Activated CD4-positive, alpha-beta T cell treated with anti-CD3 and anti-CD28 coated beads for 36 hours (primary cell): ENCODE data around the gene PAPOLA. TPM values are rescaled to one million over a fixed set of nuclear protein-coding genes. Genes with fewer than 3 reads are reported as not detected.

ENCODE experiments used
- ATAC-seq: fragments of 200-7000 bp; cut with Tn5 transposase; one replicate; pipeline ENCODE4 v1.10.0; 2021; ENCODE audit warnings: mild to moderate bottlenecking, moderate library complexity
- CTCF ChIA-PET: fragments of 350-600 bp; sonication (Branson Sonifier 250); formaldehyde crosslinking; loops from one replicate; lab custom pipeline; 2021; ENCODE audit warnings: antibody characterized with exemption; lab: Charles Lee
- POLR2A ChIA-PET: fragments of 350-600 bp; sonication (Branson Sonifier 250); formaldehyde crosslinking; loops from one replicate; lab custom pipeline; 2021; ENCODE audit warnings: antibody characterized with exemption, inconsistent platforms; lab: Charles Lee
- DNase-seq: peaks from one replicate; pipeline ENCODE4 v3.0.0-alpha.2; 2020
- H3K27ac Mint-ChIP-seq: one replicate; pipeline ENCODE4 v1.8.0; 2021; ENCODE audit warnings: mixed read lengths
- H3K27me3 Mint-ChIP-seq: one replicate; pipeline ENCODE4 v1.8.0; 2021; ENCODE audit warnings: mixed read lengths
- H3K36me3 Mint-ChIP-seq: one replicate; pipeline ENCODE4 v1.8.0; 2021; ENCODE audit warnings: low read depth, mixed read lengths
- H3K4me1 Mint-ChIP-seq: one replicate; pipeline ENCODE4 v1.8.0; 2021; ENCODE audit warnings: mixed read lengths
- H3K4me3 Mint-ChIP-seq: one replicate; pipeline ENCODE4 v1.8.0; 2021; ENCODE audit warnings: mild to moderate bottlenecking, moderate library complexity, mixed read lengths
- H3K9me3 Mint-ChIP-seq: one replicate; pipeline ENCODE4 v1.8.0; 2021; ENCODE audit warnings: low read depth, mixed read lengths
- intact Hi-C, 2 experiments: fragments of 100-400 bp; cut with DNase I in 1 of 2; cut with micrococcal nuclease in 1 of 2; formaldehyde crosslinking; loops; one replicate each; pipeline versions ENCODE4 v1.14.2 to v1.15.1; 2022 to 2024; cut with DNase I, micrococcal nuclease
- total RNA-seq, 2 experiments: library from RNA; stranded (reverse); gene quantifications; one replicate each; pipeline ENCODE4 v1.2.3, GENCODE V29; 2021

Gene PAPOLA
- total RNA-seq, 2 experiments from 2014 or later = 190 to 205 TPM

GRCh38 chr14:96516351-96516750 lies 14.2 kb downstream of the PAPOLA start:
- peaks cover 57% of the 10 kb centered on the region for H3K4me1 Mint-ChIP-seq
- H3K9me3 Mint-ChIP-seq = no peaks in the 10 kb centered on the region
- ChIA-PET CTCF (interaction anchor here (1.2 to 2.2 kb wide), 3 partner anchors 9 to 11 kb away, joined by 3 to 9 read pairs (median 5); no protein-coding TSS in a partner anchor), POLR2A (no interaction called here)
- no peak for DNase-seq
- ATAC-seq = no peak
- H3K27ac Mint-ChIP-seq = no peak overlapping the region
- H3K4me3 Mint-ChIP-seq = no peak overlapping the region
- no peaks in the 10 kb centered on the region for H3K27me3 Mint-ChIP-seq
- H3K36me3 Mint-ChIP-seq = peaks cover 8% of the 10 kb centered on the region
- intact Hi-C loops = no loop called here

- H3K4me1 Mint-ChIP-seq = peaks cover 30% of the 10 kb centered on the region
- H3K27ac Mint-ChIP-seq = no peak overlapping the region
- H3K9me3 Mint-ChIP-seq = no peaks in the 10 kb centered on the region
- DNase-seq (no peak), ATAC-seq (no peak)
- H3K36me3 Mint-ChIP-seq = peaks cover 21% of the 10 kb centered on the region
- no peak overlapping the region for H3K4me3 Mint-ChIP-seq
- intact Hi-C loops = no loop called here
- CTCF ChIA-PET = no interaction called here
- POLR2A ChIA-PET = no interaction called here
- H3K27me3 Mint-ChIP-seq = no peaks in the 10 kb centered on the region
These were observed 17.8 kb downstream of the PAPOLA start for GRCh38 chr14:96519970-96520369.

- Mint-ChIP-seq H3K27ac (no peak overlapping the region), H3K36me3 (peaks cover 37% of the 10 kb centered on the region), H3K4me3 (no peak overlapping the region), H3K9me3 (no peaks in the 10 kb centered on the region), H3K4me1 (no peaks in the 10 kb centered on the region), H3K27me3 (no peaks in the 10 kb centered on the region)
- DNase-seq (no peak), ATAC-seq (no peak)
- intact Hi-C loops = no loop called here
- ChIA-PET POLR2A (no interaction called here), CTCF (interaction anchor here (0.5 to 1.6 kb wide), 6 partner anchors 9 to 327 kb away, joined by 3 to 4 read pairs (median 4); no protein-coding TSS in a partner anchor)
These were observed 23.3 kb downstream of the PAPOLA start for GRCh38 chr14:96525452-96525851.

GRCh38 chr14:96532632-96533031 lies 30.4 kb downstream of the PAPOLA start:
- H3K4me1 Mint-ChIP-seq = peaks cover 3% of the 10 kb centered on the region
- H3K4me3 Mint-ChIP-seq = no peak overlapping the region
- H3K27ac Mint-ChIP-seq = no peak overlapping the region
- no peaks in the 10 kb centered on the region for H3K9me3 Mint-ChIP-seq
- no peaks in the 10 kb centered on the region for H3K27me3 Mint-ChIP-seq
- ChIA-PET CTCF (interaction anchor here (0.8 to 1.0 kb wide), 2 partner anchors 11 to 21 kb away, joined by 3 read pairs; no protein-coding TSS in a partner anchor), POLR2A (no interaction called here)
- H3K36me3 Mint-ChIP-seq = peaks cover 36% of the 10 kb centered on the region
- DNase-seq = no peak
- ATAC-seq = no peak
- intact Hi-C loops = no loop called here

- ChIA-PET CTCF (interaction anchor here (1.0 to 1.2 kb wide), 4 partner anchors 9 to 227 kb away, joined by 3 to 5 read pairs (median 4); no protein-coding TSS in a partner anchor), POLR2A (interaction anchor here (0.6 kb wide), 1 partner anchor 68 kb away, joined by 3 read pairs; no protein-coding TSS in a partner anchor)
- ATAC-seq (no peak), DNase-seq (no peak)
- intact Hi-C loops = no loop called here
- Mint-ChIP-seq H3K9me3 (no peaks in the 10 kb centered on the region), H3K36me3 (peaks cover 31% of the 10 kb centered on the region), H3K4me3 (no peak overlapping the region), H3K27ac (peak overlapping the region; percentile 38), H3K27me3 (no peaks in the 10 kb centered on the region), H3K4me1 (peaks cover 18% of the 10 kb centered on the region)
These were observed 34.6 kb downstream of the PAPOLA start for GRCh38 chr14:96536807-96537206.

- POLR2A ChIA-PET = no interaction called here
- ATAC-seq = peak; percentile 55
These were observed 36.2 kb downstream of the PAPOLA start for GRCh38 chr14:96538097-96538989.

GRCh38 chr14:96538990-96539317 lies 36.8 kb downstream of the PAPOLA start:
- ATAC-seq = no peak
- CTCF ChIA-PET = interaction anchor here (0.6 kb wide), 1 partner anchor 10 kb away, joined by 5 read pairs; no protein-coding TSS in a partner anchor
- no peaks in the 10 kb centered on the region for H3K9me3 Mint-ChIP-seq

More at GRCh38 chr14:96538097-96538989, 36.2 kb downstream of the PAPOLA start:
- Mint-ChIP-seq H3K4me1 (peaks cover 18% of the 10 kb centered on the region), H3K4me3 (no peak overlapping the region), H3K27me3 (no peaks in the 10 kb centered on the region), H3K9me3 (no peaks in the 10 kb centered on the region), H3K36me3 (peaks cover 27% of the 10 kb centered on the region), H3K27ac (peak overlapping the region; percentile 73)
- intact Hi-C loops = loop anchor here (1.0 to 2.0 kb wide), 3 partner anchors 22 to 36 kb away; partner anchors contain the start of gene PAPOLA (in 2 of the 2)
- DNase-seq = no peak
- CTCF ChIA-PET = interaction anchor here (0.6 kb wide), 1 partner anchor 10 kb away, joined by 5 read pairs; no protein-coding TSS in a partner anchor

GRCh38 chr14:96554315-96554910 lies 52.2 kb downstream of the PAPOLA start:
- H3K4me1 Mint-ChIP-seq = peaks cover 16% of the 10 kb centered on the region
- intact Hi-C loops = no loop called here

More at GRCh38 chr14:96538990-96539317, 36.8 kb downstream of the PAPOLA start:
- no peaks in the 10 kb centered on the region for H3K27me3 Mint-ChIP-seq
- H3K4me3 Mint-ChIP-seq = no peak overlapping the region
- peaks cover 18% of the 10 kb centered on the region for H3K4me1 Mint-ChIP-seq
- intact Hi-C loops = loop anchor here (1.0 to 2.0 kb wide), 3 partner anchors 22 to 37 kb away; partner anchors contain the start of gene PAPOLA (in 2 of the 2)
- H3K27ac Mint-ChIP-seq = peak overlapping the region; percentile 47
- POLR2A ChIA-PET = no interaction called here
- DNase-seq = no peak
- H3K36me3 Mint-ChIP-seq = peaks cover 28% of the 10 kb centered on the region

GRCh38 chr14:96559571-96559970 lies 57.4 kb downstream of the PAPOLA start:
- DNase-seq = no peak
- ChIA-PET CTCF (no interaction called here), POLR2A (no interaction called here)
- Mint-ChIP-seq H3K4me1 (peaks cover 7% of the 10 kb centered on the region), H3K27ac (no peak overlapping the region), H3K27me3 (no peaks in the 10 kb centered on the region), H3K4me3 (no peak overlapping the region), H3K9me3 (no peaks in the 10 kb centered on the region), H3K36me3 (peaks cover 39% of the 10 kb centered on the region)
- no peak for ATAC-seq
- intact Hi-C loops = no loop called here

More at GRCh38 chr14:96554315-96554910, 52.2 kb downstream of the PAPOLA start:
- DNase-seq = no peak
- Mint-ChIP-seq H3K4me3 (no peak overlapping the region), H3K36me3 (peaks cover 41% of the 10 kb centered on the region), H3K27ac (peak overlapping the region; percentile 73), H3K27me3 (no peaks in the 10 kb centered on the region), H3K9me3 (no peaks in the 10 kb centered on the region)
- peak; percentile 81 for ATAC-seq
- ChIA-PET POLR2A (no interaction called here), CTCF (no interaction called here)

- POLR2A ChIA-PET = no interaction called here
- CTCF ChIA-PET = no interaction called here
- no peaks in the 10 kb centered on the region for H3K27me3 Mint-ChIP-seq
These were observed 62.2 kb downstream of the PAPOLA start for GRCh38 chr14:96564389-96564788.

GRCh38 chr14:96565811-96566210 lies 63.6 kb downstream of the PAPOLA start:
- no peak for DNase-seq
- Mint-ChIP-seq H3K4me3 (no peak overlapping the region), H3K36me3 (peaks cover 36% of the 10 kb centered on the region), H3K9me3 (no peaks in the 10 kb centered on the region), H3K27me3 (no peaks in the 10 kb centered on the region), H3K4me1 (no peaks in the 10 kb centered on the region), H3K27ac (no peak overlapping the region)
- ATAC-seq = no peak
- CTCF ChIA-PET = interaction anchor here (0.8 to 1.5 kb wide), 4 partner anchors 16 to 197 kb away, joined by 3 to 4 read pairs (median 3); no protein-coding TSS in a partner anchor
- POLR2A ChIA-PET = no interaction called here
- intact Hi-C loops = loop anchor here (5.0 to 10.0 kb wide), 2 partner anchors 176 to 289 kb away; no protein-coding TSS in a partner anchor

More at GRCh38 chr14:96564389-96564788, 62.2 kb downstream of the PAPOLA start:
- peaks cover 35% of the 10 kb centered on the region for H3K36me3 Mint-ChIP-seq
- intact Hi-C loops = loop anchor here in 1 of 2 experiments (10.0 kb wide), 1 partner anchor 290 kb away; no protein-coding TSS in a partner anchor
- H3K27ac Mint-ChIP-seq = no peak overlapping the region
- DNase-seq = no peak
- no peak overlapping the region for H3K4me3 Mint-ChIP-seq
- ATAC-seq = no peak
- H3K4me1 Mint-ChIP-seq = no peaks in the 10 kb centered on the region
- H3K9me3 Mint-ChIP-seq = no peaks in the 10 kb centered on the region
